GM11168 (cell line): ENCODE results near the gene PLD4.

Source experiments
- in situ Hi-C: fragments of 300-500 bp; cut with MboI; formaldehyde crosslinking; loops from one replicate; pipeline ENCODE4 v1.12.0; 2022; ENCODE audit warnings: low sequenced_read_pairs; ENCODE audit not compliant: unreplicated experiment

Gene PLD4

GRCh38 chr14:104970231-104971068, 45.8 kb downstream of the PLD4 start:
- in situ Hi-C loops: loop anchor here (5.0 kb wide), 1 partner anchor 77 kb away; no protein-coding TSS in a partner anchor

GRCh38 chr14:104971447-104972240, 47.0 kb downstream of the PLD4 start:
- in situ Hi-C loops: loop anchor here (5.0 kb wide), 1 partner anchor 76 kb away; no protein-coding TSS in a partner anchor

- in situ Hi-C loops: loop anchor here (5.0 kb wide), 1 partner anchor 75 kb away; no protein-coding TSS in a partner anchor
These were observed 47.8 kb downstream of the PLD4 start for GRCh38 chr14:104972301-104973134.

- in situ Hi-C loops: loop anchor here (5.0 kb wide), 1 partner anchor 74 kb away; no protein-coding TSS in a partner anchor
These were observed 48.4 kb downstream of the PLD4 start for GRCh38 chr14:104973135-104973384.

GRCh38 chr14:104973385-104974145, 48.9 kb downstream of the PLD4 start:
- in situ Hi-C loops: loop anchor here (5.0 kb wide), 1 partner anchor 74 kb away; no protein-coding TSS in a partner anchor

GRCh38 chr14:104974146-104974541, 49.5 kb downstream of the PLD4 start:
- in situ Hi-C loops: loop anchor here (5.0 kb wide), 1 partner anchor 73 kb away; no protein-coding TSS in a partner anchor

- in situ Hi-C loops: loop anchor here (5.0 kb wide), 1 partner anchor 72 kb away; no protein-coding TSS in a partner anchor
These were observed 50.1 kb downstream of the PLD4 start for GRCh38 chr14:104974665-104975390.

- in situ Hi-C loops: no loop called here
These were observed 51.0 kb downstream of the PLD4 start for GRCh38 chr14:104975481-104976197.

- in situ Hi-C loops: no loop called here
These were observed 51.7 kb downstream of the PLD4 start for GRCh38 chr14:104976198-104977007.

- in situ Hi-C loops: no loop called here
These were observed 52.5 kb downstream of the PLD4 start for GRCh38 chr14:104977008-104977680.

GRCh38 chr14:104977681-104978653, 53.3 kb downstream of the PLD4 start, which contains the start of gene AHNAK2:
Gene AHNAK2, minus strand, starts transcription at chr14:104978374. Its CDS starts 137 bp downstream, at chr14:104978237.
- in situ Hi-C loops: no loop called here

- in situ Hi-C loops: no loop called here
These were observed 54.3 kb downstream of the PLD4 start for GRCh38 chr14:104978746-104979691.

- in situ Hi-C loops: no loop called here
These were observed 55.3 kb downstream of the PLD4 start for GRCh38 chr14:104979758-104980610.
